ENCODE results near the gene MRPL39.

The MRPL39 gene

DNA sequence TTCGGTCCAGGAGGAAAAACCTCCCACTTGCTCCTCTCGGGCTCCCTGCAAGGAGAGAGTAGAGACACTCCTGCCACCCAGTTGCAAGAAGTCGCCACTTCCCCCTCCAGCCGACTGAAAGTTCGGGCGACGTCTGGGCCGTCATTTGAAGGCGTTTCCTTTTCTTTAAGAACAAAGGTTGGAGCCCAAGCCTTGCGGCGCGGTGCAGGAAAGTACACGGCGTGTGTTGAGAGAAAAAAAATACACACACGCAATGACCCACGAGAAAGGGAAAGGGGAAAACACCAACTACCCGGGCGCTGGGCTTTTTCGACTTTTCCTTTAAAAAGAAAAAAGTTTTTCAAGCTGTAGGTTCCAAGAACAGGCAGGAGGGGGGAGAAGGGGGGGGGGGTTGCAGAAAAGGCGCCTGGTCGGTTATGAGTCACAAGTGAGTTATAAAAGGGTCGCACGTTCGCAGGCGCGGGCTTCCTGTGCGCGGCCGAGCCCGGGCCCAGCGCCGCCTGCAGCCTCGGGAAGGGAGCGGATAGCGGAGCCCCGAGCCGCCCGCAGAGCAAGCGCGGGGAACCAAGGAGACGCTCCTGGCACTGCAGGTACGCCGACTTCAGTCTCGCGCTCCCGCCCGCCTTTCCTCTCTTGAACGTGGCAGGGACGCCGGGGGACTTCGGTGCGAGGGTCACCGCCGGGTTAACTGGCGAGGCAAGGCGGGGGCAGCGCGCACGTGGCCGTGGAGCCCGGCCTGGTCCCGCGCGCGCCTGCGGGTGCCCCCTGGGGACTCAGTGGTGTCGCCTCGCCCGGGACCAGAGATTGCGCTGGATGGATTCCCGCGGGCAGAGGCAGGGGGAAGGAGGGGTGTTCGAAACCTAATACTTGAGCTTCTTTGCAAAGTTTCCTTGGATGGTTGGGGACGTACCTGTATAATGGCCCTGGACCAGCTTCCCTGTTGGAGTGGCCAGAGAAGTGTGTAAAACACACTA lies 45.3 kb downstream of the MRPL39 start:
- intact Hi-C loops (cut with DNase I; ENCODE audit: low total_unique reads) = no loop called here
- Histone ChIP-seq H3K4me3 (peak overlapping the region; percentile 57 to 58), H3K27ac (peak overlapping the region; percentile 64 to 75), H3K9me3 (no peaks in the 10 kb centered on the region), H3K4me1 (peaks cover 0 to 15% (median 6%) of the 10 kb centered on the region in 4 donors), H3K36me3 (peaks cover 0 to 13% (median 0%) of the 10 kb centered on the region in 3 donors), H3K27me3 (no peaks in the 10 kb centered on the region)
- DNase-seq = peak; percentile 44 to 75
- TF ChIP-seq, protein P1, sequence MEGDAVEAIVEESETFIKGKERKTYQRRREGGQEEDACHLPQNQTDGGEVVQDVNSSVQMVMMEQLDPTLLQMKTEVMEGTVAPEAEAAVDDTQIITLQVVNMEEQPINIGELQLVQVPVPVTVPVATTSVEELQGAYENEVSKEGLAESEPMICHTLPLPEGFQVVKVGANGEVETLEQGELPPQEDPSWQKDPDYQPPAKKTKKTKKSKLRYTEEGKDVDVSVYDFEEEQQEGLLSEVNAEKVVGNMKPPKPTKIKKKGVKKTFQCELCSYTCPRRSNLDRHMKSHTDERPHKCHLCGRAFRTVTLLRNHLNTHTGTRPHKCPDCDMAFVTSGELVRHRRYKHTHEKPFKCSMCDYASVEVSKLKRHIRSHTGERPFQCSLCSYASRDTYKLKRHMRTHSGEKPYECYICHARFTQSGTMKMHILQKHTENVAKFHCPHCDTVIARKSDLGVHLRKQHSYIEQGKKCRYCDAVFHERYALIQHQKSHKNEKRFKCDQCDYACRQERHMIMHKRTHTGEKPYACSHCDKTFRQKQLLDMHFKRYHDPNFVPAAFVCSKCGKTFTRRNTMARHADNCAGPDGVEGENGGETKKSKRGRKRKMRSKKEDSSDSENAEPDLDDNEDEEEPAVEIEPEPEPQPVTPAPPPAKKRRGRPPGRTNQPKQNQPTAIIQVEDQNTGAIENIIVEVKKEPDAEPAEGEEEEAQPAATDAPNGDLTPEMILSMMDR (IDR thresholded peaks at IDR 0.05) = no peak

DNA sequence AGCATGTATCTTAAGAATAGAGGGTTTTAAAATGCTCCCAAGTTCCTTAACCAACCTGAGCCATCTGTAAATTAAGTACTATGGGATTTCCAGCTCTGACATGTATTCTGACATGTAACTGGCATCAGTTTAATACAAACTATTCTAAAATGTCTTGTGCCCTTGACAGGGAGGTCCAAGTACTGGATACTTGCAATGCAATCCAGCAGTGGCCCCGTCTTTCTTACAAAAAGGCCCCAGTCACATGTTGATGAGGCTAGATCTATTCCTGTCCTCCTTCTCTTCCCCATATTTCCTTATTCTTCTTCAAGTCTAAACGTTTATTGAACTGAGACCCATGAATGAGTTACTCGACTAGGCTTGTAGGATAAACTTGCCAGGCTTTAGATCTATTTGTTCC lies 46.4 kb downstream of the MRPL39 start:
- TF ChIP-seq, protein P1 (IDR thresholded peaks at IDR 0.05) = no peak
- DNase-seq = no peak
- Histone ChIP-seq H3K27ac (peak overlapping the region; percentile 64 to 75), H3K4me1 (peaks cover 0 to 15% (median 6%) of the 10 kb centered on the region in 4 donors), H3K9me3 (no peaks in the 10 kb centered on the region), H3K36me3 (peaks cover 0 to 6% (median 0%) of the 10 kb centered on the region in 3 donors), H3K4me3 (no peak overlapping the region), H3K27me3 (no peaks in the 10 kb centered on the region)
- intact Hi-C loops (cut with DNase I; ENCODE audit: low total_unique reads) = no loop called here

DNA sequence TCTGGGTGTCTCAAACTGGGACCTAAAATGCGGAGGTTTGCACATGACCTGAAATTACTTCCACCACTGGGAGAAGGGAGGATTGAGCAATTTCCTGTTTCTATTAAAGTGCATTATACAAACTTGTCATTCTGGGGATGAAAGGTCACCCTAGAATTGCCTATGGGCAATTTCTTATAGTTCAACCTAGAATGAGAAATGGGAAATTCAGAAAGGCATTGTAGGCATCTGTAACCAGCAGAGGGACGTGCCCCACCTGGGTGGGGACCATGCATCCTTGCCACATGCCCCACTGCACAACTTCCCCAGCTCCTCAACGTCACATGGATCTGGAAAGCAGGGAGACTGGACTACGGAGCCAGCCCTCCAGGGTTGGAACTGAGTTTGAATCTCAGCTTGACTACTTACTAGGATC lies 47.0 kb downstream of the MRPL39 start:
- intact Hi-C loops (cut with DNase I; ENCODE audit: low total_unique reads) = no loop called here

DNA sequence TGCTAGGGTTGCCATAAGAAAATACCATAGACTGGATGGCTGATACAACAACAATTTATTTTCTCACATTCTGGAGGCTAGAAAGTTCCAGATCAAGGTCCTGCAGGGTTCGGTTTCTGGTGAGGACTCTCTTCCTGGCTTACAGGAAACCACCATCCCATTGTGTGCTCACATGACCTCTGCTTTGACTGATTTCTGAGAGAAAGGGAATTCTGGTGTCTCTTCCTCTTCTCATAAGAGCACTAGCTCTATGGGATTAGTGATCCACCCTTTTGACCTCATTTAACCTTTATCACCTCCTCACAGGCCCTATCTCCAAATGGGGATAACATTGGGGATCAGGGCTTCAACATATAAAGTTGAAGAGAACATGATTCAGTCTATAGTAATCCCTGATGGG lies 47.5 kb downstream of the MRPL39 start:
- TF ChIP-seq, protein P1 (IDR thresholded peaks at IDR 0.05) = no peak
- Histone ChIP-seq H3K4me3 (no peak overlapping the region), H3K9me3 (no peaks in the 10 kb centered on the region), H3K27me3 (no peaks in the 10 kb centered on the region), H3K4me1 (peaks cover 0 to 15% (median 6%) of the 10 kb centered on the region in 4 donors), H3K36me3 (no peaks in the 10 kb centered on the region), H3K27ac (no peak overlapping the region)
- intact Hi-C loops (cut with DNase I; ENCODE audit: low total_unique reads) = no loop called here
- DNase-seq = no peak

More for the DNA sequence above, 47.0 kb downstream of the MRPL39 start:
- no peaks in the 10 kb centered on the region for H3K9me3 ChIP-seq
- H3K36me3 ChIP-seq = no peaks in the 10 kb centered on the region
- TF ChIP-seq, protein P1 (IDR thresholded peaks at IDR 0.05) = no peak
- H3K4me3 ChIP-seq = no peak overlapping the region
- H3K27me3 ChIP-seq = no peaks in the 10 kb centered on the region
- no peak for DNase-seq
- H3K27ac ChIP-seq = no peak overlapping the region
- peaks cover 0 to 15% (median 6%) of the 10 kb centered on the region in 4 donors for H3K4me1 ChIP-seq

DNA sequence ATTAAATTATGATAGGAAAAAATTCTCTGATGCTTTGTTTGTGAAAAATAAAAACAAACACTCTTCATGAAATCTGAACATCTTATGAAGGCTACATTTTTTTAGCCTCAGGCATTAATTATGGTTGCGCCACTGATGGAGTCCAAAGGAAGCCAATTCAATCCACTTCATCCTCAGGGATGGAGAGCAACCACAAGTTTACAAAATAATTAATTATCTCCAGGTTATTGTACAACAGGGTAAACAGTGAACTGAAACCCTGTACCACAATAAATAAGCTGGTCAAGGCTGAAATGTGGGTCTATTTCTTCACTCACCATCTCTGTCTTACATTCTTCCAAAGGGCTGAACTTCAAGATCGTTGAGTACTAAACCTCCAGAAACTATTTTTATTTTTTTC lies 49.2 kb downstream of the MRPL39 start:
- intact Hi-C loops (cut with DNase I; ENCODE audit: low total_unique reads) = no loop called here
- TF ChIP-seq, protein P1 (IDR thresholded peaks at IDR 0.05) = no peak

More for the DNA sequence above, 49.2 kb downstream of the MRPL39 start:
- Histone ChIP-seq H3K27ac (no peak overlapping the region), H3K4me3 (no peak overlapping the region), H3K27me3 (no peaks in the 10 kb centered on the region), H3K4me1 (peaks cover 0 to 14% (median 6%) of the 10 kb centered on the region in 4 donors), H3K36me3 (no peaks in the 10 kb centered on the region), H3K9me3 (no peaks in the 10 kb centered on the region)
- DNase-seq = no peak

All from tibial artery (tissue), 4 donors.